Liver (tissue), 9 donors: ENCODE data around the gene FLT1. TPM values are rescaled to one million over a fixed set of nuclear protein-coding genes. Genes with fewer than 3 reads are reported as not detected.

Experiments used
- DNase-seq: peaks from one replicate; pipeline ENCODE4 v3.0.0-alpha.2; 2017; ENCODE audit warnings: low spot score
- H3K27ac ChIP-seq, 2 donors: one replicate each; pipeline ENCODE4 v1.7.0; 2013; ENCODE audit warnings: inconsistent platforms in 2 of 2, low read length in 2 of 2, control low read depth in 1 of 2, low read depth in 1 of 2, mild to moderate bottlenecking in 1 of 2
- H3K27me3 ChIP-seq, 4 donors: one replicate each; pipeline versions ENCODE4 v1.6.1 to v1.7.0; 2013; ENCODE audit warnings: low read length in 3 of 4, inconsistent platforms in 1 of 4, mild to moderate bottlenecking in 1 of 4, moderate library complexity in 1 of 4; ENCODE audit not compliant: control insufficient read depth in 4 of 4, insufficient read depth in 4 of 4
- H3K36me3 ChIP-seq, 4 donors: one replicate each; pipeline versions ENCODE4 v1.6.1 to v1.7.0; 2013; ENCODE audit warnings: low read length in 3 of 4, mild to moderate bottlenecking in 3 of 4, low read depth in 1 of 4, moderate library complexity in 1 of 4; ENCODE audit not compliant: control insufficient read depth in 4 of 4, insufficient read depth in 3 of 4
- H3K4me1 ChIP-seq, 4 donors: one replicate each; pipeline versions ENCODE4 v1.6.1 to v1.7.0; 2013; ENCODE audit warnings: low read length in 3 of 4, mild to moderate bottlenecking in 3 of 4, moderate library complexity in 1 of 4; ENCODE audit not compliant: control insufficient read depth in 4 of 4, insufficient read depth in 4 of 4
- H3K4me3 ChIP-seq, 3 donors: one replicate each; pipeline versions ENCODE4 v1.6.1 to v1.7.0; 2013; ENCODE audit warnings: low read length in 3 of 3, control low read depth in 1 of 3, low read depth in 1 of 3, mild to moderate bottlenecking in 1 of 3
- H3K9ac ChIP-seq, 2 donors: one replicate each; pipeline ENCODE4 v1.7.0; 2013; ENCODE audit warnings: low read length in 2 of 2, mild to moderate bottlenecking in 2 of 2, moderate library complexity in 2 of 2, control low read depth in 1 of 2, low read depth in 1 of 2
- H3K9me3 ChIP-seq, 4 donors: one replicate each; pipeline versions ENCODE4 v1.6.1 to v1.7.0; 2013; ENCODE audit warnings: low read length in 3 of 4; ENCODE audit not compliant: control insufficient read depth in 4 of 4
- CTCF ChIP-seq: fragments of 150-350 bp; IDR thresholded peaks from 2 replicates; pipeline ENCODE4 v1.5.1; 2017; ENCODE audit warnings: improper control_type of control experiment, low read depth, low read length; ENCODE audit not compliant: missing input control
- EGR1 ChIP-seq, 2 donors: IDR thresholded peaks; 2 replicates each; pipeline ENCODE4 v1.6.1; 2016 to 2018; ENCODE audit warnings: antibody characterized with exemption in 2 of 2, low read depth in 2 of 2
- FOXA1 ChIP-seq: IDR thresholded peaks from 2 replicates; pipeline ENCODE4 v1.6.1; 2016; ENCODE audit warnings: antibody characterized with exemption
- FOXA2 ChIP-seq: IDR thresholded peaks from 2 replicates; pipeline ENCODE4 v1.6.1; 2016; ENCODE audit warnings: antibody characterized with exemption
- GABPA ChIP-seq, 2 donors: IDR thresholded peaks in 1 of 2; conservative IDR thresholded peaks in 1 of 2; 2 replicates each; pipeline ENCODE4 v1.6.1; 2016; ENCODE audit warnings: antibody characterized with exemption in 2 of 2, mild to moderate bottlenecking in 1 of 2, moderate library complexity in 1 of 2
- HNF4A ChIP-seq, 2 donors: conservative IDR thresholded peaks; 2 replicates each; pipeline ENCODE4 v1.6.1; 2016; ENCODE audit warnings: antibody characterized with exemption in 2 of 2, mild to moderate bottlenecking in 2 of 2
- JUND ChIP-seq, 2 donors: IDR thresholded peaks; 2 replicates each; pipeline ENCODE4 v1.6.1; 2016; ENCODE audit warnings: antibody characterized with exemption in 2 of 2
- NR2F2 ChIP-seq: IDR thresholded peaks from 2 replicates; pipeline ENCODE4 v1.6.1; 2016; ENCODE audit warnings: antibody characterized with exemption
- RAD21 ChIP-seq, 2 donors: IDR thresholded peaks; 2 replicates each; pipeline ENCODE4 v1.6.1; 2016; ENCODE audit warnings: antibody characterized with exemption in 2 of 2, mild to moderate bottlenecking in 2 of 2
- REST ChIP-seq: IDR thresholded peaks from 2 replicates; pipeline ENCODE4 v1.6.1; 2016; ENCODE audit warnings: antibody characterized with exemption, mild to moderate bottlenecking
- RXRA ChIP-seq, 2 donors: IDR thresholded peaks; 2 replicates each; pipeline ENCODE4 v1.6.1; 2017 to 2018; ENCODE audit warnings: antibody characterized with exemption in 2 of 2, mild to moderate bottlenecking in 1 of 2
- TAF1 ChIP-seq: conservative IDR thresholded peaks from 2 replicates; pipeline ENCODE4 v1.6.1; 2016; ENCODE audit warnings: antibody characterized with exemption, mild to moderate bottlenecking
- YY1 ChIP-seq: IDR thresholded peaks from 2 replicates; pipeline ENCODE4 v1.6.1; 2016; ENCODE audit warnings: antibody characterized with exemption, mild to moderate bottlenecking
- WGBS: extraction: QIAGEN DNeasy Blood & Tissue Kit; methylation state at CpG from one replicate; pipeline ENCODE4 v1.1.7; 2013; 5-methylcytosine and 5-hydroxymethylcytosine counted together
- polyA plus RNA-seq, 2 donors: library from polyadenylated mRNA; stranded (reverse) in 1 of 2; unstranded in 1 of 2; fragments of 200-250 nt in 1 of 2; fragments of >200 nt in 1 of 2; fragmentation: Nextera tagmentation in 1 of 2; extraction: Ambion mirVana in 1 of 2; gene quantifications; one replicate each; pipeline versions ENCODE4 v1.2.1 to v1.2.3, GENCODE V29; 2013 to 2015
- total RNA-seq, 2 donors: library from RNA; depleted of rRNA; stranded (reverse); fragments of >200 nt; gene quantifications; one replicate each; pipeline ENCODE4 v1.2.3, GENCODE V29; 2014
- donor health status: healthy.
- donor health status: healthy.
- donor health status: healthy.
- donor health status: healthy.
- donor health status: healthy.

The FLT1 gene
- total and polyA plus RNA-seq, 4 donors, result 4.1 to 19.7 (median 9.3) TPM

- H3K4me1 ChIP-seq, result no peaks in the 10 kb centered on the region
- peaks cover 0 to 6% (median 0%) of the 10 kb centered on the region in 4 donors for H3K27me3 ChIP-seq
- H3K9me3 ChIP-seq, result no peaks in the 10 kb centered on the region
- no peak overlapping the region for H3K4me3 ChIP-seq
- no peak overlapping the region for H3K27ac ChIP-seq
- no peak overlapping the region for H3K9ac ChIP-seq
- TF ChIP-seq EGR1 (IDR thresholded peaks at IDR 0.05; ENCODE audit: low read depth in 2 of 2), result no peak
- no peak for DNase-seq
- no peaks in the 10 kb centered on the region for H3K36me3 ChIP-seq
- 60% methylated on average over 7 of the region's 7 CpGs for WGBS
These were observed 10.7 kb upstream of the FLT1 start for GRCh38 chr13:28505543-28506135.

GRCh38 chr13:28503182-28503967 is 8.4 kb upstream of the FLT1 start:
- no peak for DNase-seq
- Histone ChIP-seq H3K4me1 (no peaks in the 10 kb centered on the region), H3K4me3 (no peak overlapping the region), H3K36me3 (no peaks in the 10 kb centered on the region), H3K27ac (no peak overlapping the region), H3K9me3 (no peaks in the 10 kb centered on the region), H3K9ac (no peak overlapping the region), H3K27me3 (peaks cover 0 to 10% (median 0%) of the 10 kb centered on the region in 4 donors)
- WGBS, result 74% methylated on average over 6 of the region's 6 CpGs
- no peak for TF ChIP-seq NR2F2
- no peak for TF ChIP-seq RAD21 (IDR thresholded peaks at IDR 0.05)
- TF ChIP-seq FOXA1, result no peak
- no peak for TF ChIP-seq GABPA (IDR thresholded peaks at IDR 0.05 in 1 of 2, conservative IDR thresholded peaks at IDR 0.05 in 1 of 2)
- no peak for TF ChIP-seq FOXA2
- TF ChIP-seq JUND (IDR thresholded peaks at IDR 0.05), result no peak

- DNase-seq, result no peak
- TF ChIP-seq TAF1, result no peak
- peak; percentile 13 for TF ChIP-seq NR2F2
- no peak for TF ChIP-seq CTCF
These were observed 6.6 kb upstream of the FLT1 start for GRCh38 chr13:28501547-28501946.

DNA sequence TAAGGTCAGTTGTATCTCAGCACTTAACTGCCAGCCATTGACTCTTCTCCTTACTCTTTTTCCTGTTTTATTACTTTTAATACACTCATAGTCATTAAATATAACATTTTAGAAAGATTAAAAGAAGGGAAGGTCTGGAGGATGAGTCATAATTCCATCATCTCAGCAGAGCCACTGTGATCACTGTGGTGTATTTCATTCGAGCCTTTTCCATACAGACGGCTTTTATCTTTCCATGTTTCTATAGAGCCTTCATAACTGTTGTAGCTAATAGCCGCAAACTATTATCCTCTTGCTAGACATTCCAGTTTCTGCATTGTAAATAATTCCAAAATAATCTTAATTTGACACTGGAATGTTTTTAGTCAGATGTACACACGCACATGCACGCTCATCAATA is 4.7 kb upstream of the FLT1 start:
- H3K4me3 ChIP-seq, result no peak overlapping the region
- no peak for DNase-seq
- 85% methylated on average over 5 of the region's 5 CpGs for WGBS
- peaks cover 7 to 10% (median 8%) of the 10 kb centered on the region in 4 donors for H3K4me1 ChIP-seq
- no peak overlapping the region for H3K27ac ChIP-seq
- H3K9me3 ChIP-seq, result no peaks in the 10 kb centered on the region
- H3K9ac ChIP-seq, result no peak overlapping the region
- H3K27me3 ChIP-seq, result peaks cover 0 to 15% (median under 1%) of the 10 kb centered on the region in 4 donors
- H3K36me3 ChIP-seq, result no peaks in the 10 kb centered on the region
- no peak for TF ChIP-seq RXRA (IDR thresholded peaks at IDR 0.05)
- TF ChIP-seq REST, result no peak
- no peak for TF ChIP-seq YY1
- no peak for TF ChIP-seq EGR1 (IDR thresholded peaks at IDR 0.05; ENCODE audit: low read depth in 2 of 2)
- no peak for TF ChIP-seq TAF1
- no peak for TF ChIP-seq HNF4A (conservative IDR thresholded peaks at IDR 0.05)
- TF ChIP-seq CTCF, result no peak

More at GRCh38 chr13:28501547-28501946, 6.6 kb upstream of the FLT1 start:
- Histone ChIP-seq H3K27ac (no peak overlapping the region), H3K9me3 (no peaks in the 10 kb centered on the region), H3K4me1 (no peaks in the 10 kb centered on the region), H3K4me3 (no peak overlapping the region), H3K9ac (no peak overlapping the region), H3K27me3 (peaks cover 0 to 11% (median 0%) of the 10 kb centered on the region in 4 donors), H3K36me3 (no peaks in the 10 kb centered on the region)
- WGBS, result 79% methylated on average over 6 of the region's 6 CpGs
